Measurements from ENCODE around the gene OVOL2.

GRCh38 chr20:18058661-18059467 lies 1.1 kb upstream of the OVOL2 start:
- no peak for TF ChIP-seq CTCF (conservative IDR thresholded peaks at IDR 0.05; ENCODE audit: low read length)
- TF ChIP-seq EZH2phosphoT487 (IDR thresholded peaks at IDR 0.05; ENCODE audit: borderline replicate concordance, low read depth, low read length), result no peak
